ENCODE results near the gene UPB1. TPM values are rescaled to one million over a fixed set of nuclear protein-coding genes. Genes with fewer than 3 reads are reported as not detected.
A peak's percentile ranks its signal among the peaks of the same experiment; 100 is the strongest.

The UPB1 gene
- total and polyA plus RNA-seq, 9 of the 15 experiments (the other 6 are each of a cell fraction or from before 2014, with no cell fraction given) = 0.06 to 0.11 TPM; not detected in 7

GRCh38 chr22:24532075-24532474 is 36.9 kb downstream of the UPB1 start:
- Histone ChIP-seq H3K27me3 (ENCODE audit: control insufficient read depth in 2 of 2, insufficient read depth in 2 of 2, low read length in 2 of 2) (peaks cover 0 to 5% of the 10 kb centered on the region in 2 experiments; a peak in 2 of 5 replicates), H3K4me3 (no peak overlapping the region), H2AFZ (ENCODE audit: low read depth, low read length) (no peak overlapping the region), H3K4me2 (ENCODE audit: insufficient read depth, low read length) (no peak overlapping the region), H4K20me1 (replicated peaks; ENCODE audit: control insufficient read depth, insufficient read depth, low read length) (no peaks in the 10 kb centered on the region), H3K9ac (ENCODE audit: insufficient read depth in 1 of 2, low read depth in 2 of 2, low read length in 2 of 2) (no peak overlapping the region), H3K4me1 (replicated peaks in 1 of 2; ENCODE audit: control insufficient read depth in 2 of 2, insufficient read depth in 2 of 2, low read length in 2 of 2) (no peaks in the 10 kb centered on the region; a peak in 1 of 5 replicates), H3K27ac (ENCODE audit: extremely low read depth, low read depth, low read length) (no peak overlapping the region), H3K9me3 (replicated peaks; ENCODE audit: control insufficient read depth, insufficient read depth, low read depth, low read length) (no peaks in the 10 kb centered on the region), H3K79me2 (ENCODE audit: control insufficient read depth, insufficient read depth, low read length) (no peaks in the 10 kb centered on the region), H3K36me3 (ENCODE audit: control insufficient read depth, insufficient read depth, low read length) (no peaks in the 10 kb centered on the region), H3K9me1 (ENCODE audit: control insufficient read depth, insufficient read depth, low read length) (no peaks in the 10 kb centered on the region)
- TF ChIP-seq ZBTB49 (CRISPR knock-in tag; IDR thresholded peaks at IDR 0.05; ENCODE audit: borderline replicate concordance) (no peak), FOXA3 (CRISPR knock-in tag; conservative IDR thresholded peaks at IDR 0.05 in 1 of 2, IDR thresholded peaks at IDR 0.05 in 1 of 2) (0 out of 4 replicates have a peak, but pooled peaks of 1 of the 2 experiments have one; percentile 34), CEBPG (CRISPR knock-in tag; IDR thresholded peaks at IDR 0.05) (peak; percentile 59; the same call in 1 of the 2 replicates), CEBPG (tag; conservative IDR thresholded peaks at IDR 0.05 in 1 of 2, IDR thresholded peaks at IDR 0.05 in 1 of 2) (peak; percentile 73 to 81), HLTF (IDR thresholded peaks at IDR 0.05) (no peak), ATF3 (IDR thresholded peaks at IDR 0.05) (peak; percentile 72), ATF3 (CRISPR knock-in tag; conservative IDR thresholded peaks at IDR 0.05) (no peak), XRCC4 (IDR thresholded peaks at IDR 0.05; ENCODE audit: extremely low read depth, insufficient read depth, insufficient read length) (no peak), SRF (CRISPR knock-in tag; IDR thresholded peaks at IDR 0.05) (no peak), CEBPB (tag; IDR thresholded peaks at IDR 0.05) (peak; percentile 56)
- FAIRE-seq = no peak
- WGBS (ENCODE audit: insufficient coverage, low coverage, missing lambda C conversion rate) = 0% methylated on average over 1 of the region's 1 CpG
- in situ Hi-C loops (cut with MboI) = no loop called here
- intact Hi-C loops (cut with micrococcal nuclease) = no loop called here
- no peak for ATAC-seq
- no TSS peak for BruUV-seq (replicated peaks)
- ChIA-PET CTCF (ENCODE audit: low intra/inter-chr PET ratio) (no interaction called here), POLR2A (no interaction called here)
- no peak for DNase-seq (ENCODE audit: extremely low read depth in 1 of 4, low spot score in 3 of 4)

Data from K562 (cell line).